ENCODE measurements around the gene NKPD1. TPM values are rescaled to one million over a fixed set of nuclear protein-coding genes. Genes with fewer than 3 reads are reported as not detected.

Gene NKPD1
- total RNA-seq, 1 donor from 2014 or later, result 0.60 TPM

DNA sequence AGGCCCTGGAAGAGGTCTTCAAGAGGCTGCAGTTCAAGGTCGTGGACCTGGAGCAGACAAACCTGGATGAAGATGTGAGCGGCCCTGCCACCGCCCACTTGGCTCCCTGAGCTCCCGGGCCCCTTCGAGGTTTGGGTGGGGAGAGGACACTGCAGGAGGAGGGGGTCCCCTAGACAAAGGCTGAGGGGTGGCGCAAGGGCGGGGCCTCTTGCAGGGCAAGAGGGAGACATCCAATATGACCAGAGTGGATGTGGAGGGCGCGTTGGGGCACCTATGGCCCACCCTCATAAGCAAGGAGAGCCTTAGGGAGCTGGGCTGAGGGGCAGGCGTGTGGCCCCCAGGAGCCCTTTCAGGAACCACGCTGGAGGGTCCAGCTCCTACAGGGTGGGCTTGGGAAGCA lies 20.2 kb downstream of the NKPD1 start:
- no peak for DNase-seq (ENCODE audit: low spot score)

DNA sequence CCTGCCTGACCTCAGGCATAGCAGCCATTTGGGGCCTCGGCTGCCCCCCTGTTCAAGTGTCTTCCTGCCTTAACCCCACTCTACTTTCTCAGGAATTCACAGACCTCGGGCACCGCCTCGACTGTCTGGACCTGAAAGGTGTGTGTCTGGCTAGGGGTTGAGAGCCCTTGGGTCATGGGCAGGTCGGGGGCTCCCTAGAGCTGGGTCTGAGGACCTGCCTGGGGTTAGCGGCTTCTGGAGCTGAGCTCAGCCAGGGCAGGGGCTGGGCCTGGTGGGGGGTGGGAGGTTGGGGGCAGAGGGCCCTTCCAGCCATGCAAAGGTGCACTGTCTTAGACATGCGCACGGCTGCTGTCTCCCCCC lies 20.7 kb downstream of the NKPD1 start:
- DNase-seq (ENCODE audit: low spot score), result no peak

DNA sequence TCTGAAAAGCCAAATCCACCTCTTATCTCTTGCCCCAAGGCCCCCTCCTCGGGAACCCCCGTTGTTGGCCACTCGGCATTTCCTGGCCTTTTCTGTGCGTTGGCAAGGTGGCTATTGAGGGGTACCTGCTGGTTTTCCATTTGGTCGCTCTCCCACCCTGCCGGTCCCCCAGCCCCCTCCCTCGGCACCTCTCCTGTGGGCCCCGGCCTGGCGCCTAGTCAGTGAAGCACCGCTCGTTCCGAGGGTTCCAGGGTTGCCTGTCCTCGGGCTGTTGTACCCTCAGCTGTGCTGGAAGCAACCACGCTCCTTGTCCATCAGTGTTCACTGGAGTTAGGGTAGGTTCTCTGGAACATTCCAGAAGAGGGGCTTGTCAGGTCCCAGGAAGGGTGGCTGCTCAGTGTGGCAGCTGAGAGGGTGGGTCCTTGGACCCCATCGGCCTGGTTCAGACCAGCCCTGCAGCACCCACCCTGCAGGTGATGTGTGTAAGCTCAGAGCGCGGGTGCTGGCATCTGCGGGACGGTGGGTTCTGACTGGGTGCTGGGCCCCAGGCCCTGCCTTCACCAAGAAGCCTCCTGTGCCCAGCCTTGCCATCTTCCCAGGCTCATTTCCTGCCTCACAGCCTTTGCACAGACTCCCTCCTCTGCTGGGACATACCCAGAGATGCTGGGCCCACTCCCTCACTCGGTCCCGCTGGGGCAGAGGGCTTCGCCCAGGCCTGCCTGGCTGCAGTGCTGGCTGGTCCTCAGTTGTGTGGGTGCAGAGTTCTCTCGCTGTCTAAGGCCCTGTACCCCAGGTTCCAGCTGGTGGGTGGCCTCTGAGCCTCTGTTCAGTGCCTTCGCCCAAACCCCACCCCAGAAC lies 21.3 kb downstream of the NKPD1 start:
- DNase-seq (ENCODE audit: low spot score), result no peak

DNA sequence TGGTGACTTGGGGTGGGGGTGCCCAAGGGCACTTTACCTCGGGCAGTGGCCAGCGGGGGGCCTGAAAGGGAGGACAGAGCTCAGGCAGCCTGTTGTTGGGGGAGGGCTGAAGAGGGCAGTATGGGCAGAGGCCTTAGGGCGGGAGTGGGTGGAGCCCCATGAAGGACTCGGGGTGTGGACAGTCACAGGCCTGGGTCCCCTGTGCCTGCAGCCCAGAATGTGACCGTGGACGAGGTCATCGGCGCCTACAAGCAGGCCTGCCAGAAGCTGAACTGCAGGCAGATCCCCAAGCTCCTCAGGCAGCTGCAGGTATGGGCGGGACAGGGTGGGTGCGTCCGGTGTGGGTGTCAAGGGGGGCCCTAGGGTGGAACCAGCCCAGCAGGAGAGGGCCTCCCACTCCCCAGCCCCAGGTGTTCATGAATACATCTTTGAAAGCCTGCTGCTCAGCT lies 22.5 kb downstream of the NKPD1 start:
- DNase-seq (ENCODE audit: low spot score), result no peak

DNA sequence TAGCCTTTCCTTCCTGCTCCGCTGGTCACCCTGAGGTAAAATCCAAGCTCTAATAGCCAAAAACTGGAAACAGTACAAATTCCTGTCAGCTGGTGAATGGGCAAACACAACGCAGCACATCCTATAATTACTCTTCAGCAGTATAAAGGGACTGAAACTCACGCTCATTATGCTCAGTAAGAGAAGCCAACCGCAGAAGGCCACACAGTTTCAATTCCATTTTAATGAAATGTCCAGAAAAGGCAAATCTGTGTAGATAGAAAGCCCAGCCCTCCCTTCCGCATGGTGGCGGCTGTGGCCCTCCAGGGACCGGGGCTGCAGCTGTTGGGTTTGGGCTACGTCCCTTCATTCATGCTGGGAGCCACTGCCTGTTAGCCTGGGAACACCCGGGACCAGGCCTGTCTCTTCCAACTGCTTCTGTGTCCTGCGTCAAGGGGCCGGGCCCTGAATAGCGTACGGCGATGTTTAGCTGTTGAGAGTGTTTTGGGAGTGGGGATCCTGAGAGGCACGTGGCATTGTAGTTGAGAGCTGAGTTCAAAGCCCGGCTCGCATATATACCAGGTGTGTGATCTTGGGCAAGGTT lies 23.5 kb downstream of the NKPD1 start:
- DNase-seq (ENCODE audit: low spot score), result no peak

DNA sequence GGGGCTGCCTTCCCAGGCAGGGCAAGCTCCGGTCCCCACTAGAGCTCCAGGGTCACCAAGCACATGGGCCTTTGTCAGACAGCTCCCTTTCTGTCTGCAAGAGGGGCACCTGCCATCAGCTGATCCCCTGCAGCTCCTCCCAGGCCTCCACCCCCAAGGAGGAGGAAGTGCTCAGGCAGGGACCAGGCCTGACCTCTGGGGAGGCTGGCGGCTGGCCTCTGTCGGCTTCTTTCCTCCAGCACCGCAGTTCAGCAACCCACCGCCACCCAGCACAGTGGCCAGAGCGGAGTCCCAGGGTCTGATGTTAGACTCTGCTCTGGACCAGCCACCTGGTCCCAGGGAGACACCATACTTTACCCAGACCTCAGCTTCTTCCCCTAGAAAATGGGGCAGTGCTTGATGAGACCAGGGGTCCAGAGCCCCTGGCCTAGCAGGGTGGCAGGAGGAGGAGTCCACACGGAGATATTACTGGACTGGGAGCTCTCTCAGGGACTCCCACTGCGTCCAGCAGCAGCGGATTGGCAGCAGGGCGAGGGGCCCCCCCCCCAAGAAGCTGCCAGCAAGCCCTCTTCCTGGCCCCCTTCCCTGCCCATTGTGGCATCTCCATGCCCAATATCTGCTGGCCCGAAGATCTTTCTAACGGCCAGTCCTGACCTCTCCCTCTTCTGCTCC lies 24.1 kb downstream of the NKPD1 start:
- no peak for DNase-seq (ENCODE audit: low spot score)

DNA sequence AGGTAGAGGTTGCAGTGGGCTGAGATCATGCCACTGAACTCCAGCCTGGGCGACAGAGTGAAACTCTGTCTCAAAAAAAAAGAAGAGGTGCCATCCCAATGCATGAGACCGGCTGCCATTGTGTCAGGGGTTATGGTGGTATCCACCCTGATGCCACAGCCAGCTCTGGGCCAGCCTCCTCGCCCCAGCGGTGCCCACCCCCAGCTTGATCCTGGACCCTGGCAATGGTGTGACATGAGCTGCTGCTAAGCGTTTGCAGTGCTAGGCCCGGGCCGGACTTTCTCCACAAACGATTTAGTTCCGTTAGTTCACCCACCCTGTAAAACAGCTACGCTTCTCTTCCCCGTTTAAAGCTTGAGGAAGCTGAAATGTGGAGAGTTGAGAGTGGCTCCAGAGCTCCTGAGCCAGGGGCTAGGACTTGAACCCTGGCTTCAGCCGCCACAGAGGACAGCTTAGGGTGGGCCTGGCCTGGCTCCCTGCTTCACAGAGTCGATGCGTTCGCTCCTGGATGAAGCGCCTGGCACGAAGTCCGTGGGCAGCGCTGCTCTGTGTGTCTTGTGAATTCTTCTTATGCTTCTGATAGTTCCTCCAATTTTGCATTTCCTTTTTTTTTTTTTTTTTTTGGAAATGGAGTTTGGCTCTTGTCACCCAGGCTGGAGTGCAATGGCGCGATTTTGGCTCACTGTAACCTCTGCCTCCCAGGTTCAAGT lies 25.5 kb downstream of the NKPD1 start:
- DNase-seq (ENCODE audit: low spot score), result no peak

DNA sequence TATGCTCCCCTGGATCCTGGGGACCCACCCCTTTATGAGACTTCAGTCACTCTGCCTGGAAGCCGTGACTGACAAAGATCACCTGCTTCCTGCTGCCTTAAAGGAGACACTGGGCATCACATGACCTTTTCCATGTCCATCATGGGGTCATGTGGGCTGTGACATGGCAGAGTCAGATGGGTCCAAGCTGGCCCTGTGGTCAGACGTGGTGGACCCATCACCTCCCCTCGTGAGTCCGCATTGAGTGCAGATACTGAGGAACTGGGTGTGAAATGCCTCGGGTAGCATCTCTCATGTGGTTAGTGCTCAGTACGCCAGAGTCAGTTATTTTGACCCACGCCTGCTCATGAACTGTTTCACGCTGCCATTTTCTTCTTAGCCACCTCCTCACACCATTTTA lies 27.1 kb downstream of the NKPD1 start:
- DNase-seq (ENCODE audit: low spot score), result no peak

DNA sequence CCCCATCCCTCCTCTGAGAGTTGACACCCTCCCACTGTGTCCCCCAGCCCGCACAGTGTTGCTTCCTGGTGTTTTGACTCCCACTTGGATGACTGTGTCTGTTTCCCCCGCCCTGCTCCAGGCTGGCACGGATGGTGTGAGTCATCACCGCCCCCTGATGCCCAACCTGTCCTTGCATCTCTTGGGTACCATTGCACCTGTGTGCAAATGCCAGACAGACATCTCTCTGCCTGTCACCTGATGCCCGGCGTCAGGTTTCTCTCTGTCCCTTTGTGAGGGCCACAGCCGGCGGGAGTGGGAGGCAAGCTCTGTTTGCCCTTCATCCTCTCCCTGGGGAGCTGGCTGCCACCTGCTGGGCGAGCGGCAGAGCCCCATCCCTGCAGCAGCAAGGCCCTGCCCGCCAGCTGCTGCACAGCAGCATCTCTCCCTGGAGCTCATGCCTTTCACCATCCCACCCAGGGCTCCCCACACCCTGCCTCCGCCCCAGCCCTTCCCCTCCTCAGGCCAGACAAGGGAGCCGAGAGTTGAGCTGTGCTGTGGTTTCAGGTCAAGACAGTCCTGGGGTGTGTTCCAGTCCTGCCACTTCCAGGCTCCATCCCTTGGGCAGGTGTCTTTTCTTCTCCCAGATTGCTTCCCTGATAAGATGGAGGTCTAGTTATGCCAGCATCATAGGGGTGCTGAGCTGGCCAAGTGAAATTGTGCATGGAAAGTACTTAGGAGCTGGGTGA lies 29.7 kb downstream of the NKPD1 start:
- DNase-seq (ENCODE audit: low spot score), result no peak

DNA sequence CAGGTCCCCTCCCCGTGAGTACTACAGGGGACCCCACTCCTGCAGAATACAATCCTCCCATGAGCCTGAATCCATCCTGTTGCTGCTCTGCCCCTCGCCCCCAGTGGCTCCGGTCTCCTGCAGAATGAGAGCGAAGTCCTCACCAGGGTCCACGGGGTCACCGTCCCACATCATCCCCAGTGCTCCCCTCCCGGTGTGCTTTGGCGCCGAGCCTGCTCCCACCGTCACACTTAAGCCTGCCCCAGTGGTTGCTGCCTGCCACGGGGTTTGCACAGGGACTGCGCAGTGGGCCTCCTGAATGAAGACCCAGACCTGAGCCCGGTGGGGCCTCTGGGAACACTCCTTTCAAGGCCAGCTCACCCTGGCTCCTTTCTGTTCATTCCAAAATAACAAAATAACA lies 30.5 kb downstream of the NKPD1 start:
- no peak for DNase-seq (ENCODE audit: low spot score)

DNA sequence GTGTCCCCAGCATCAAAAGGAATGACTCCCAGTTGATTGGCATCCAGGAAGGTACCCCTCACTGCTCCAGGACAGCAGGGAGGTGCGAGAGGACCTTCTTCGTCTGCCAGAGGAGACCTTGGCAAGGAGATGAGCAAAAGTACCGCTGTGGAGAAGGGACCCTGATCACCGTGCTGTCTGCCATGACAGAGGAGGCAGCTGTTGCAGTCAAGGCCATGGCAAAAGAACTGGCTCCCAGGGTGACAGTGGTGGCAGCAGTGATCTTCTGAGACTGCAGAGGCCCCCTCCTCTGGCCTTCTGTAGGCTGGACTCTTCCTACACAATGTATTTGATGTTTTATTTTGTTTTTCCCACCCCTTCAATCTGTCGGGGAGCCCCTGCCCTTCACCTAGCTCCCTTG lies 32.0 kb downstream of the NKPD1 start:
- no peak for DNase-seq (ENCODE audit: low spot score)

DNA sequence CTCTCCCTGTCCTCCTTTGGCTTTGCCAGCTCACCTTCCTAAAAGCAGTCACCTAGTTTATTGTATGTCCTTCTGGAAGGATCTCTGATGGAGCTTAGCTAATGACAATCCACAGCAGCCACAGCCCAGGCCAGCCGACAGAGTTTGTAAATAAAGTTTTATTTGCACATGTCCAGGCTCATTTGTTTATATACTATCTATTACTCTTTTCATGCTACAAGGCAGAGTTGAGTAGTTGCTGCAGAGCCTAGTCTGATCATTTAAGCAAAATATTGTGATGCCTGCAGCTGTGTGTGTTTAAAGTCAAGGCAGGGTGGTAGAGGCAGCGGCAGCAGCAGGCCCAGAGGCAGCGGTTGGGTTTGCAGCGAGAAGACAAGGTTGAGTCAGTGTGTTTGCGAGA lies 32.6 kb downstream of the NKPD1 start:
- DNase-seq (ENCODE audit: low spot score), result no peak

DNA sequence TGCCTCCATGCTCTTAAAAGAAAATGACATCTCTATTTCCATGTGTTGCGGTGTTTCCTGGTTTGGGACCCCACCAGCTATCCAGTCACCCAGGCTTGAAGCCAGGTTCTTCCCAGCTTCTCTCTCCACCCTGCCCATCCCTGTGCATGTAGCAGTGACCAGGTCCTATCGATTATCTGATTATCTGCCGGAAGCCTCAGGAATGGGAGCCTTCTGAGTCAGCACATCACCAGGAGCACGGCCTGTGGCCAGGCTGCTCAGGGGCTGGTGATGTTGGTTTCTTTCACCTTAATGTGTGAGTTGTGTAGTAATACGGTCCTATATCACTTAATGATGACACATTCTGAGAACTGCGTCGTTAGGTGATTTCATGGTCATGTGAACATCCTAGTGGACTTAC lies 34.1 kb downstream of the NKPD1 start:
- DNase-seq (ENCODE audit: low spot score), result no peak

DNA sequence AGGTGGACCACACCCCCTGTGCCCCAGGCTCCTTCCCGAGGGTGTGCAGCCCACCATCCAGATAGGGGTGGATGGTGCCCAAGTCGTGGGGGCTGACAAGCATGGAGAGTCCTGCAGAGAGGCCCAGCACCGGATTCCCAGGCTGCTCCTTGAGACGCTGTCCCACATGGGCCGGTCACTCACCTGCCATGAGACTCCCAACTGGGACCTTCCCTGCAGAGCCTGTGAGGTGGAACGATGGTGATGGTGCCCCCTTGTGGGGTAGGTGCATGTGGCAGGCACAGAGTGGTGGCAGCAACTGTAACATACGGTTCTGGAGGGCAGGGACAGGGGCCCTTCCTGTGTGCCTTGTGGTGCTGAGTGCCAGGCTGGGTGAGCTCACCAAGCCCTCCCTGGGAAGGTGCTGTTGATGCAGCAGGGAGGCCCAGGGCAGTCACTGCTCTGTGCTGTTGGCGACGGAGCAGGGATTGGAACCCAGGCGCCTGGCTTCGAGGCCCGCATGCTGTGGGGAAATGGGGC lies 34.7 kb downstream of the NKPD1 start:
- DNase-seq (ENCODE audit: low spot score), result peak; percentile 75

DNA sequence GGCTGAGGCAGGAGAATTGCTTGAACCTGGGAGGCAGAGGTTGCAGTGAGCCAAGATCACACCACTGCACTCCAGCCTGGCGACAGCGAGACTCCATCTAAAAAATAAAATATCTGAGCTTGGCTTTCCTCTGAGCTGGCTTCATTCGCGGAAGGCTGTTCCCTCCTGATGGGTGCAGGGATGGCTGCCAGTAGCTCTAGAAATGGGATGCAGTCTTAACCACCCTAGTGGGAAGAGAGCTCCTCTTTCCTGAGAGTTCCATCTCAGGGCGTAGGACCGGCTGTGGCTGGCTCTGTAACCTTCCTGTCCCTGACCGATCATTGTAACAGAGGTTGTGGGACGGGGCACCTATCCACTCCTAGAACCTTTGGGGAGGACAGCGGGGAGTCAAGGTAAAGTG lies 35.4 kb downstream of the NKPD1 start:
- DNase-seq (ENCODE audit: low spot score), result no peak

DNA sequence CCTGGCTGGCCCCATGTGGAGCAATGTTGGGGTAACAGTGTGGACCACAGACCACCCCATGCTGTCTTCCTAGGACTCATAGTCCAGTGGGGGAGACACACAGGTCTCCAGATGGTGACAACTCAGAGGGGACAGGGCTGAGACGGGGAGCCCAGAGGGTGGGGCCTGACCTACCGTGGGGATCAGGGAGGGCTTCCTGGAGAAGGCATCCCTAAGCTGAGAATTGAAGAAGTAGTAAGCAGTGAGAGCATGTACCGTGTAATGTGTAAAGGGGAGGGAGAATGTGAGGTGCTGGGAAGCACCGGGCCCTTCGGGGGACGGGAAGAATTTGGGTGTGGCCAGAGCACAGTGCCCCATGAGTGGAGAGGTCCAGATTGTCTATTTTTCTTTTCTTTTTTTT lies 36.8 kb downstream of the NKPD1 start:
- DNase-seq (ENCODE audit: low spot score), result no peak

DNA sequence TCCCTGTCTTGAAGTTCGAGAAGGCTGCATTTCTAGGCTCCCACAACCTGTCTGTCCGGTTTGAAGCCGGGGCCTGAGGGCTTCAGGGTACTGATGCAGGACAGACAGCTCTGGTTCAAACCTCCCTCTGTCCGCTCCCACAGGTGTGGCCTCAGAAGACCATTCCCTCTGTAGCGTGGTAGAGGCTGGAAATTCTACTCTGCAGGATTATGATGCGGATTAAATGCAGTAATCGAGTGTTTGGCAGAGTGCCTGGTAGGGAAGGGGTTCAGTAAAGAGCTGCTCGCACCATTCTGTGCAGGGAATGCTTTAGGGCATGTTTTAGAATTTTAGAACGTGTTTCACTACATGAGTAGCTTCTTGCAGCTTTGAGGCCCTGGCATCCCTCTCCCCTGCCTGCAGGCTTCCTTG lies 37.3 kb downstream of the NKPD1 start:
- peak; percentile 75 for DNase-seq (ENCODE audit: low spot score)

DNA sequence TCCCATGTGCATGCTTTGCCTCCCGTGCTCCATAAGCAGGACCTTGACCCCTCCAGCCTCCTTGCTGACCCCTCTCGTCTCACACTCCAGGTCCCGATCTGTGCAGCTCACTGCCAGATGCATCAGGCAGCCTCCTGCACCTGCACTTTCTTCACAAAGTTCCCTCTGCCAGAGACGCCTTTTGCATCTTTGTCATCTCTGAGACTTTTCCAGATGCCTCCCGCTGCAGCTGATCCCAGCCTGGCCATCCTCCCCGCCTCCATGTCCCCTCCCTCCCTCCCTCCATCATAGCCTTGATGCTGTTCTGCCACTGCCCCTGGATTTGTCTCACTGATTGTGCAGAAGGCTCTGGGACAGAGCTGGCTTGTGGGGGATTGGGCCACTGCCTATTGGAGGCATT lies 38.0 kb downstream of the NKPD1 start:
- DNase-seq (ENCODE audit: low spot score), result no peak

DNA sequence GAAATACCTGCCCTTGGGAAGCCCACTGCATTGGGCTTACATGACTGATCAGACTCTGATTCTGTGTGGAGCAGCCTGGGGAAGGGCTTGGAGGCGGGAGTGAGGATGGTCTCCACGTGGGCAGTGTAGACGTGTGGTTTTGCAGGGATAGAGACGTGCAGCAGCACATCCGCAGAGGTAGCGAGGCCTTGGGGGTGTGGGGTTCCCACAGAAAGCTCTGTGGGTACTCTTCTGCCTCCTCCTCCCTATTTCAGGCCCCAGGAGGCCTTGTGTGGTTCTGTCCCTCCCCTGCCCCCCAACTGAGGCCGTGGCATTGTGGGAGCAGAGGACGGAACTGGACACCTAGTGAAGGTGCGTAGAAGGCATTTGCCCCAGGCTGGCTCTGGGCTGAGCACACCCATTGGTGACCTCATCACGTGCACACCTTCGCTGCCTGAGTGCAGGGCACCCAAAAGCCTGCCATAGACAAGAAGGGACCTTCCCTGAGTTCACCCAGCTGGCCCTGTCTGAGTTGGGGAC lies 38.9 kb downstream of the NKPD1 start:
- no peak for DNase-seq (ENCODE audit: low spot score)

DNA sequence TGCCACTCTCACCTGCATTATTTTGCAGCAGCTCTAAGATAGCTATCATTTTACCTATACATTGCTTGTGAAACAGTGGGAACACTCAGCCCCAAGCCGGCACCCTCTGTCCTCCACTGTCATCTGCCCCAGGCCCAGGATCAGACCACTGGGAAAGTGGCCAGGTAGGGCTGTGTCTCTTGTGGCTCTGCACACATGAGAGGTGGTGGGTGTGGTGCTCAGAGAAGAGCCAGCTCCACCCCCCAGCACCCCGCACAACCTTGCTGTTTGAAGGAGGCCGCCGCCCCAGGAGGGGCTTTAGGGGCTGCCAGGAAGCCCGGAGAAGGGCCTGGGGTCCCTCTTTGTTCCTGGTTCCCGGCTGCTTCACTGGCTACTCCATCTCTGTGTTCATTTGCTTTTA lies 41.2 kb downstream of the NKPD1 start:
- no peak for DNase-seq (ENCODE audit: low spot score)
